Measurements from ENCODE around the gene SENP1. TPM values are rescaled to one million over a fixed set of nuclear protein-coding genes. Genes with fewer than 3 reads are reported as not detected.

The SENP1 gene
- total and polyA plus RNA-seq, 7 donors, result 4.2 to 26.0 (median 16.9) TPM

DNA sequence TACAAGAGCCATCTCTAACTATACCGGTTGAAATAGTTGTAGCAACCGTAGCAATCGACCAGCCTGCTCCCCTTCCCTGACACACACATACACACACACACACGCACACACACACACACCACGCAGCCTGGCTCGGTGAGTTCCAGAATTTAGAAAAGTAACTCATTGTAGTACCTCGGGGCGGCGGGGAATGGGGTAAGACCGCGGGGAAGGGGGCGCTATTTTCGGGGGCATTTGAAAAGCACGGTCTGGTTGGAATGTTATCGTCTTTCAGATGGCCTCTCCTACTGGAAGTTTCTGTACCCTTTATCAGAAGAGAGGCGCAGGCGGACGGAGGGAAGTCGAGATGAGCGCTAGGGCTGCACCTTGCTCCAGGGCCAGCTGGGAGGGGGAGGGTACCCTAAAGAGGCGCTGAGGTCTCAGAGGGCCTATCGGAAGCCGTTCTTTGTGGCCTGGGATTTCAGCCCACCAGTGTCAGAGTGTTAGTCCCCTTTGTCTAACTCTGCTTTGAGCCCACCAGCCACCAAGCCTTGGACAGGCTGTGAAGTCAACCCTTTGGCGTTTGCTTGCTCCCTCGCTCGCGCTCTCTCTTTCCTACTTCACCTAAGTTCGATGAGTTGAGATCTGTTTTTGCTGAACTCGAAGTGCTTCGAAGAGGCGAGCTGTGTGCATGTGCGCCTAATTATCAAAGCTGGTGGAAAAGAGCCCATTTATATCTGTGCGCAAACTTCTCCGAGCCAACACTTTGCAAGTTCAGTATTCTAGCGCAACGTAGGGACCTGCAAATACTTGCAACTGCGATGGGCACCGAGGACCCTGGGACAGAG, 102.4 kb downstream of the SENP1 start:
- TF ChIP-seq, protein P1, sequence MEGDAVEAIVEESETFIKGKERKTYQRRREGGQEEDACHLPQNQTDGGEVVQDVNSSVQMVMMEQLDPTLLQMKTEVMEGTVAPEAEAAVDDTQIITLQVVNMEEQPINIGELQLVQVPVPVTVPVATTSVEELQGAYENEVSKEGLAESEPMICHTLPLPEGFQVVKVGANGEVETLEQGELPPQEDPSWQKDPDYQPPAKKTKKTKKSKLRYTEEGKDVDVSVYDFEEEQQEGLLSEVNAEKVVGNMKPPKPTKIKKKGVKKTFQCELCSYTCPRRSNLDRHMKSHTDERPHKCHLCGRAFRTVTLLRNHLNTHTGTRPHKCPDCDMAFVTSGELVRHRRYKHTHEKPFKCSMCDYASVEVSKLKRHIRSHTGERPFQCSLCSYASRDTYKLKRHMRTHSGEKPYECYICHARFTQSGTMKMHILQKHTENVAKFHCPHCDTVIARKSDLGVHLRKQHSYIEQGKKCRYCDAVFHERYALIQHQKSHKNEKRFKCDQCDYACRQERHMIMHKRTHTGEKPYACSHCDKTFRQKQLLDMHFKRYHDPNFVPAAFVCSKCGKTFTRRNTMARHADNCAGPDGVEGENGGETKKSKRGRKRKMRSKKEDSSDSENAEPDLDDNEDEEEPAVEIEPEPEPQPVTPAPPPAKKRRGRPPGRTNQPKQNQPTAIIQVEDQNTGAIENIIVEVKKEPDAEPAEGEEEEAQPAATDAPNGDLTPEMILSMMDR (IDR thresholded peaks at IDR 0.05), result no peak
- TF ChIP-seq EP300 (IDR thresholded peaks at IDR 0.05) (no peak), POLR2A (IDR thresholded peaks at IDR 0.05) (no peak), POLR2AphosphoS5 (IDR thresholded peaks at IDR 0.05) (no peak)
- H3K9me3 ChIP-seq, result no peaks in the 10 kb centered on the region
- peaks cover 29 to 97% (median 50%) of the 10 kb centered on the region in 3 donors for H3K27me3 ChIP-seq
- H3K4me3 ChIP-seq, result peak overlapping the region in 3 of 4 donors; percentile 21 to 49 (median 49)
- WGBS, 2 donors, result 5% methylated on average over 38 of the region's 38 CpGs
- DNase-seq, result no peak
- no peak overlapping the region for H3K27ac ChIP-seq
- intact Hi-C loops (cut with DNase I), result no loop called here
- no peaks in the 10 kb centered on the region for H3K36me3 ChIP-seq
- peaks cover 0 to 46% (median 43%) of the 10 kb centered on the region in 4 donors for H3K4me1 ChIP-seq

GRCh38 chr12:48002773-48003218, 103.1 kb downstream of the SENP1 start:
- no peak for TF ChIP-seq POLR2A (IDR thresholded peaks at IDR 0.05)
- TF ChIP-seq, protein P1 (IDR thresholded peaks at IDR 0.05), result no peak
- no peak for TF ChIP-seq EP300 (IDR thresholded peaks at IDR 0.05)
- no peak for TF ChIP-seq POLR2AphosphoS5 (IDR thresholded peaks at IDR 0.05)
- H3K9me3 ChIP-seq, result no peaks in the 10 kb centered on the region
- peaks cover 0 to 46% (median 43%) of the 10 kb centered on the region in 4 donors for H3K4me1 ChIP-seq
- H3K27ac ChIP-seq, result no peak overlapping the region
- intact Hi-C loops (cut with DNase I), result no loop called here
- H3K4me3 ChIP-seq, result peak overlapping the region in 2 of 4 donors; percentile 49
- WGBS, 2 donors, result 1 to 3% methylated on average over 26 of the region's 26 CpGs
- peaks cover 29 to 97% (median 50%) of the 10 kb centered on the region in 3 donors for H3K27me3 ChIP-seq
- DNase-seq, result peak; percentile 75
- H3K36me3 ChIP-seq, result no peaks in the 10 kb centered on the region

DNA sequence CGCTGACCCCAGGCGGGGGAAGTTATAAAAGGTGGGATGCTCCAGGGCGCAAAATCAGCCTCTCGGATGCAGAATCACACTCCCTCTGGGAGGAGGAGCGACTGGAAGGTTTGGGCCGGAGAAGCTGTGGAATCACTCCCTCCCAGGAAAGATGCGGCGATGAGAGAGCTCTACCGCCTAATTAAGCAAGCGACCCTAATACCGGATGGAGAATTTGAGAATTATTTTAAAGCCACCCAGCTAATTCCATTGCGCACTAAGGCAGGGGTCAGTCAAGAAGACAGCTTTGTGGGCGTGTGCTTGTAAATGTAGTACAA, 103.5 kb downstream of the SENP1 start:
- Histone ChIP-seq H3K27ac (no peak overlapping the region), H3K36me3 (no peaks in the 10 kb centered on the region), H3K4me1 (peaks cover 0 to 46% (median 43%) of the 10 kb centered on the region in 4 donors), H3K27me3 (peaks cover 29 to 97% (median 50%) of the 10 kb centered on the region in 3 donors), H3K9me3 (no peaks in the 10 kb centered on the region), H3K4me3 (peak overlapping the region; percentile 6 to 49 (median 46))
- 3 to 4% methylated on average over 13 of the region's 13 CpGs for WGBS, 2 donors
- intact Hi-C loops (cut with DNase I), result no loop called here
- no peak for DNase-seq
- TF ChIP-seq EP300 (IDR thresholded peaks at IDR 0.05) (no peak), POLR2A (IDR thresholded peaks at IDR 0.05) (no peak), POLR2AphosphoS5 (IDR thresholded peaks at IDR 0.05) (no peak)
- TF ChIP-seq, protein P1 (IDR thresholded peaks at IDR 0.05), result no peak

DNA sequence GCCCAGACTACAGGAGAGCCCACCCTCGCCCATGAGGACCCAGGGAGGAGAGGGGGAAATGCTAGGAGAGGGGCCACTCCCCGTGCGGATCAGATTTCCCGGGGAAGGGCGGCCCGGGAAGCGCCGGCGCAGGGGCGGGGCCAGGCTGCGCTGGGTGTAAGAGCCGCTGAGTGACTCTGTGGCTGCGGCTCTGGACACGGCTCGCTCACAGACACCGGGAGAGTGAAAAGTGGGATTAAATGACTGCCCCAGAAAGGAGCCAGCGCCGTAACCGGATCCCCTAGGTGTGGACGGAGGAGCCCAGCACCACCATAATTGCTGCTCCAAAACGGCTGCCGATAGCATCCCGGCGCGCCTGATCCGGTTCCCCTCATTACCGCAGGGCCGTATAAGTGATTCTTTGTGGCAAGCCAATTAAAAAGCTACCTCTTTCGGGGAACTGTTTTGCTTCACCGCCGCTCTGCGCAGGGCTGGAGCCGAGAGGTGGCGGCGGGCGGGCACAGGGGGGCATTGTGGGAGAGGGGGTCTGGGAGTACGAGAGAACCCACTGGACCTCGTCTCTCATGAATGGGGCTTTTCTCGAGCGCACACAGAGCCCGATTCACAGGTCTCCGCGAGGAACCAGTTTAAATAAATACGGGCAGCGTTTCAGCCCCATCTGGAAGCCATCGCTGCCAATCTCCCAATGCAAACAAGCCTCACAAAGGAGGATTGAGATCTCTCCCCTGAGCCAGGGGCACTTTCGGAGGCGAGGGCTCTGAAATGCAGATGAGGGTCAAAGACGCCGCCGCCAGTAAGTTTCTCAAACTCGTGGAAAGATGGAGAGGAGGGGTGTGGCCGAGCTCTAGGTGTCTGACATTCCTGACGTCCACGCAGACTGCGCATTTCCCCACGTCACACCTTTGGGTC, 104.1 kb downstream of the SENP1 start:
- Histone ChIP-seq H3K27me3 (peaks cover 29 to 92% (median 50%) of the 10 kb centered on the region in 3 donors), H3K4me1 (peaks cover 0 to 46% (median 43%) of the 10 kb centered on the region in 4 donors), H3K27ac (peak overlapping the region in 2 of 4 donors; percentile 29 to 46), H3K36me3 (no peaks in the 10 kb centered on the region), H3K9me3 (no peaks in the 10 kb centered on the region), H3K4me3 (peak overlapping the region; percentile 6 to 49 (median 46))
- intact Hi-C loops (cut with DNase I), result no loop called here
- WGBS, 2 donors, result 1 to 2% methylated on average over 57 of the region's 57 CpGs
- TF ChIP-seq EP300 (IDR thresholded peaks at IDR 0.05) (no peak), POLR2A (IDR thresholded peaks at IDR 0.05) (no peak), POLR2AphosphoS5 (IDR thresholded peaks at IDR 0.05) (no peak)
- TF ChIP-seq, protein P1 (IDR thresholded peaks at IDR 0.05), result no peak
- no peak for DNase-seq

All from sigmoid colon (tissue), 7 donors.